Small intestine (tissue), 7 donors: Measurements from ENCODE around the gene S100P. TPM values are rescaled to one million over a fixed set of nuclear protein-coding genes. Genes with fewer than 3 reads are reported as not detected.

Experiments
- DNase-seq, 2 donors: peaks; one replicate each; pipeline versions ENCODE4 v3.0.0 to v3.0.0-alpha.2; 2013
- FAIRE-seq: peaks from 2 replicates; lab custom pipeline; 2012; peaks lifted over from hg19 to GRCh38; lab: Jason Lieb, UNC
- H3K27ac ChIP-seq, 3 donors: one replicate each; pipeline ENCODE4 v1.5.1; 2013; ENCODE audit warnings: low read length in 2 of 3, mild to moderate bottlenecking in 2 of 3, control low read depth in 1 of 3, inconsistent platforms in 1 of 3, low read depth in 1 of 3, moderate library complexity in 1 of 3
- H3K27me3 ChIP-seq, 3 donors: one replicate each; pipeline ENCODE4 v1.6.1; 2013; ENCODE audit warnings: low read length in 3 of 3, inconsistent platforms in 1 of 3; ENCODE audit not compliant: control insufficient read depth in 3 of 3, insufficient read depth in 3 of 3
- H3K36me3 ChIP-seq, 3 donors: one replicate each; pipeline ENCODE4 v1.6.1; 2013; ENCODE audit warnings: low read length in 3 of 3, inconsistent platforms in 1 of 3, low read depth in 1 of 3, mild to moderate bottlenecking in 1 of 3, moderate library complexity in 1 of 3; ENCODE audit not compliant: control insufficient read depth in 3 of 3, insufficient read depth in 2 of 3
- H3K4me1 ChIP-seq, 3 donors: one replicate each; pipeline ENCODE4 v1.6.1; 2013; ENCODE audit warnings: low read length in 2 of 3, inconsistent platforms in 1 of 3, low read depth in 1 of 3, mild to moderate bottlenecking in 1 of 3, moderate library complexity in 1 of 3; ENCODE audit not compliant: control insufficient read depth in 3 of 3, insufficient read depth in 2 of 3
- H3K4me3 ChIP-seq, 3 donors: one replicate each; pipeline ENCODE4 v1.5.1; 2013; ENCODE audit warnings: low read length in 3 of 3, control low read depth in 1 of 3, inconsistent platforms in 1 of 3, low read depth in 1 of 3, mild to moderate bottlenecking in 1 of 3, moderate library complexity in 1 of 3
- H3K9me3 ChIP-seq, 2 donors: one replicate each; pipeline ENCODE4 v1.6.1; 2013; ENCODE audit warnings: low read depth in 1 of 2, low read length in 1 of 2; ENCODE audit not compliant: control insufficient read depth in 2 of 2, insufficient read depth in 1 of 2
- WGBS, 3 donors: extraction: QIAGEN DNeasy Blood & Tissue Kit; methylation state at CpG; one replicate each; pipeline ENCODE4 v1.1.7; 2013; 5-methylcytosine and 5-hydroxymethylcytosine counted together
- polyA plus RNA-seq, 4 donors: library from polyadenylated mRNA; stranded (reverse) in 3 of 4; unstranded in 1 of 4; fragments of 200-250 nt in 3 of 4; fragments of 120-200 nt in 1 of 4; gene quantifications; one replicate each; pipeline versions ENCODE4 v1.2.1 to v1.2.3, GENCODE V29; 2013
- donor health status: healthy with polysubstance abuse.
- donor health status: control.
- donor health status: control.
- donor health status: Bipolar disorder and iron deficiency.
- donor health status: healthy.

S100P gene
- polyA plus RNA-seq, 4 donors, result 13.3 to 63.5 (median 41.0) TPM

- no peak for DNase-seq
- peaks cover 5 to 16% (median 6%) of the 10 kb centered on the region in 3 donors for H3K4me1 ChIP-seq
- peaks cover 0 to 10% of the 10 kb centered on the region in 2 donors for H3K9me3 ChIP-seq
- H3K27ac ChIP-seq, result no peak overlapping the region
- FAIRE-seq, result no peak
- no peaks in the 10 kb centered on the region for H3K27me3 ChIP-seq
- WGBS, 3 donors, result 84 to 87% (median 85%) methylated on average over 21 of the region's 21 CpGs
- peaks cover 0 to 24% (median 0%) of the 10 kb centered on the region in 3 donors for H3K36me3 ChIP-seq
- H3K4me3 ChIP-seq, result no peak overlapping the region
Observed at GRCh38 chr4:6676722-6677558, 16.7 kb upstream of the S100P start.

- Histone ChIP-seq H3K9me3 (peaks cover 0 to 10% of the 10 kb centered on the region in 2 donors), H3K4me3 (no peak overlapping the region), H3K27me3 (no peaks in the 10 kb centered on the region), H3K27ac (no peak overlapping the region), H3K36me3 (peaks cover 0 to 24% (median 0%) of the 10 kb centered on the region in 3 donors), H3K4me1 (peaks cover 3 to 9% (median 5%) of the 10 kb centered on the region in 3 donors)
- DNase-seq (no peak), FAIRE-seq (no peak)
- 86 to 90% (median 86%) methylated on average over 10 of the region's 10 CpGs for WGBS, 3 donors
Observed at GRCh38 chr4:6680372-6681034, 13.2 kb upstream of the S100P start.

GRCh38 chr4:6681191-6681590 lies 12.5 kb upstream of the S100P start:
- no peak overlapping the region for H3K4me3 ChIP-seq
- peaks cover 0 to 22% (median 0%) of the 10 kb centered on the region in 3 donors for H3K36me3 ChIP-seq
- 77 to 84% (median 77%) methylated on average over 9 of the region's 9 CpGs for WGBS, 3 donors
- H3K9me3 ChIP-seq, result peaks cover 0 to 10% of the 10 kb centered on the region in 2 donors
- H3K27me3 ChIP-seq, result no peaks in the 10 kb centered on the region
- DNase-seq (no peak), FAIRE-seq (no peak)
- no peak overlapping the region for H3K27ac ChIP-seq
- peaks cover 0 to 2% (median 1%) of the 10 kb centered on the region in 3 donors for H3K4me1 ChIP-seq

GRCh38 chr4:6682862-6683590 lies 10.7 kb upstream of the S100P start:
- no peak overlapping the region for H3K4me3 ChIP-seq
- no peak for FAIRE-seq
- no peaks in the 10 kb centered on the region for H3K27me3 ChIP-seq
- peaks cover 0 to 13% (median 0%) of the 10 kb centered on the region in 3 donors for H3K36me3 ChIP-seq
- WGBS, 3 donors, result 73 to 83% (median 78%) methylated on average over 11 of the region's 11 CpGs
- peaks cover 0 to 10% of the 10 kb centered on the region in 2 donors for H3K9me3 ChIP-seq
- peaks cover 0 to under 1% (median 0%) of the 10 kb centered on the region in 3 donors for H3K4me1 ChIP-seq
- DNase-seq, result no peak
- H3K27ac ChIP-seq, result no peak overlapping the region

- H3K4me3 ChIP-seq, result no peak overlapping the region
- WGBS, 3 donors, result 91 to 92% (median 91%) methylated on average over 11 of the region's 11 CpGs
- H3K27ac ChIP-seq, result no peak overlapping the region
- H3K27me3 ChIP-seq, result no peaks in the 10 kb centered on the region
- peaks cover 0 to 5% (median 0%) of the 10 kb centered on the region in 3 donors for H3K36me3 ChIP-seq
- peaks cover 0 to 10% of the 10 kb centered on the region in 2 donors for H3K9me3 ChIP-seq
- no peak for DNase-seq
- H3K4me1 ChIP-seq, result peaks cover 0 to 17% (median 0%) of the 10 kb centered on the region in 3 donors
- no peak for FAIRE-seq
Observed at GRCh38 chr4:6684656-6685055, 9.0 kb upstream of the S100P start.

DNA sequence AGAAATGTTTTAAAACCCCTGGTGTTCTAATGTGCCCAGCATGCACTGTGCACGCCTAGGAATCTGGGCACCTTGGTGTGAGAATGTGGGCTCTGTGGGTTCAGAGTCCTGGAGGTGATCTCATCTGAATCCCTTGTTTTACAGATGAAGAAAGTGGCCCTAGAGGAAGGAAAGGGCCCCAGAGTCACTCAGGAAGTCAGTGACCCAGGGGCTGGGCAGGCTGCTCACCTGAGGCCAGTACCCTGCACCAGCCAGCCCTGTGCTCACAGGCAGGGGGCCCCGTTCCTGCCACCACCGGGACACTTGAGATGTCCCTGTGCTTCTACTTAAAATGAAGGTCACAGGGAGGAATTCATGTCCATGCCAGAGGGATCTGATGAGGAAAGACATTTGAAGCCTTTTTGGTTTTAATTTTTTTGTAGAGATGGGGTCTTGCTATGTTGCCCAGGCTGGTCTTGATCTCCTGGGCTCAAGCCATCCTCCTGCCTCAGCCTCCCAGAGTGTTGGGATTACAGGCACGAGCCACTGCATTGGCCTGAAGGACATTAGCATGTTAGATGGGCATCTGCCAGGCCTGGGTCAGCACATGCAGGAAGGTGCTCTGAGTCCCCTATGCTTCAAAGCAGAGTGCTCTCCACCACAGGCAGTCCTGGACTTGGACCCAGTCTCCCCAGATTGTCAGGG lies 7.4 kb upstream of the S100P start:
- FAIRE-seq, result no peak

GRCh38 chr4:6687947-6688878 lies 5.5 kb upstream of the S100P start:
- Histone ChIP-seq H3K36me3 (peaks cover 0 to 6% (median 0%) of the 10 kb centered on the region in 3 donors), H3K9me3 (no peaks in the 10 kb centered on the region), H3K4me1 (peaks cover 0 to 33% (median 0%) of the 10 kb centered on the region in 3 donors), H3K27me3 (no peaks in the 10 kb centered on the region), H3K4me3 (peak overlapping the region in 1 of 3 donors; percentile 9), H3K27ac (peak overlapping the region in 2 of 3 donors; percentile 66 to 77)
- WGBS, 3 donors, result 76 to 84% (median 77%) methylated on average over 24 of the region's 24 CpGs
- no peak for FAIRE-seq
- DNase-seq, result peak in 1 of 2 donors; percentile 37

More for the DNA sequence above, 7.4 kb upstream of the S100P start:
- Histone ChIP-seq H3K27me3 (no peaks in the 10 kb centered on the region), H3K9me3 (no peaks in the 10 kb centered on the region), H3K4me1 (peaks cover 0 to 25% (median 0%) of the 10 kb centered on the region in 3 donors), H3K4me3 (no peak overlapping the region), H3K36me3 (peaks cover 0 to 2% (median 0%) of the 10 kb centered on the region in 3 donors), H3K27ac (no peak overlapping the region)
- DNase-seq, result no peak
- WGBS, 3 donors, result 67 to 80% (median 76%) methylated on average over 4 of the region's 4 CpGs
